ENCODE measurements around the gene HDGF. TPM values are rescaled to one million over a fixed set of nuclear protein-coding genes. Genes with fewer than 3 reads are reported as not detected.

HDGF gene
- total and polyA plus RNA-seq, 9 of the 15 experiments (the other 6 are each of a cell fraction or from before 2014, with no cell fraction given) = 38.8 to 601 (median 400) TPM

DNA sequence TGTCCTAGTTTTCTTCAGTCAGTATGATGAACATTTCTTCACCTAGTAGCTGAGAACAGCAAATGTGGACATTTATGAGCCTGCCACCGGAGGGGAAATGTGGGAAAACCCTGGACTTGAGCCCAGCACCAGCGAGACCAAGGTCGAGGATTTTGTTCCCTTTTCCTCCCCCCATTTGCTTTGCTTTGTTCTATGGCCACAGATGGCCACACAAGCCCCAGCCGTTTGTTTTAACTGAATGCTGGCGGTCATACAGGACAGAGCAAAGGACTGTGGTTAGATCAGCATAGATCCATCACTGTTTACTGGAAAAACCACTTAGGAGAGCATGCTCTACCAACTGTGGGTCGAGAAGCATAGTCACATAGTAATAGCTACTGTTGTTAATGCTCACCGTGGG is 44.3 kb upstream of the HDGF start:
- CTCF ChIA-PET (ENCODE audit: low intra/inter-chr PET ratio) = no interaction called here
- Histone ChIP-seq H2AFZ (ENCODE audit: low read depth, low read length) (no peak overlapping the region), H3K4me1 (replicated peaks in 1 of 2; ENCODE audit: control insufficient read depth in 2 of 2, insufficient read depth in 2 of 2, low read length in 2 of 2) (no peaks in the 10 kb centered on the region), H3K9me3 (replicated peaks; ENCODE audit: control insufficient read depth, insufficient read depth, low read depth, low read length) (no peaks in the 10 kb centered on the region), H3K9me1 (ENCODE audit: control insufficient read depth, insufficient read depth, low read length) (no peaks in the 10 kb centered on the region), H3K27me3 (ENCODE audit: control insufficient read depth in 2 of 2, insufficient read depth in 2 of 2, low read length in 2 of 2) (no peaks in the 10 kb centered on the region), H3K27ac (ENCODE audit: extremely low read depth, low read depth, low read length) (no peak overlapping the region), H3K4me2 (ENCODE audit: insufficient read depth, low read length) (no peak overlapping the region), H3K9ac (ENCODE audit: insufficient read depth in 1 of 2, low read depth in 2 of 2, low read length in 2 of 2) (no peak overlapping the region), H3K79me2 (ENCODE audit: control insufficient read depth, insufficient read depth, low read length) (no peaks in the 10 kb centered on the region), H4K20me1 (replicated peaks; ENCODE audit: control insufficient read depth, insufficient read depth, low read length) (peaks cover 14% of the 10 kb centered on the region; the same call in 1 of the 2 replicates), H3K36me3 (ENCODE audit: control insufficient read depth, insufficient read depth, low read length) (peaks cover 99% of the 10 kb centered on the region), H3K4me3 (no peak overlapping the region)
- intact Hi-C loops (cut with micrococcal nuclease) = loop anchor here (5.0 kb wide), 1 partner anchor 37 kb away; no protein-coding TSS in a partner anchor
- BruUV-seq (replicated peaks) = no TSS peak
- POLR2A ChIA-PET = interaction anchor here (0.6 to 2.7 kb wide), 6 partner anchors 9 to 107 kb away, joined by 3 to 8 read pairs (median 3); no protein-coding TSS in a partner anchor
- FAIRE-seq (no peak), DNase-seq (ENCODE audit: extremely low read depth in 1 of 4, low spot score in 3 of 4) (no peak), ATAC-seq (no peak)
- in situ Hi-C loops (cut with MboI) = no loop called here
- 58% methylated on average over 7 of the region's 7 CpGs for WGBS (ENCODE audit: insufficient coverage, low coverage, missing lambda C conversion rate)
- no peak for TF ChIP-seq BRF1 (IDR thresholded peaks at IDR 0.05; ENCODE audit: borderline replicate concordance, extremely low read depth, insufficient read length)
- TF ChIP-seq FOXM1 (IDR thresholded peaks at IDR 0.05; ENCODE audit: low read depth) = no peak
- TF ChIP-seq FOXM1 (CRISPR knock-in tag; IDR thresholded peaks at IDR 0.05; ENCODE audit: low read depth) = no peak
- no peak for TF ChIP-seq BRCA1 (IDR thresholded peaks at IDR 0.05)
- no peak for TF ChIP-seq BRCA1 (CRISPR knock-in tag; IDR thresholded peaks at IDR 0.05)
- no peak for TF ChIP-seq BDP1 (IDR thresholded peaks at IDR 0.05; ENCODE audit: insufficient read depth, insufficient read length)
- no peak for TF ChIP-seq ARID4B (CRISPR knock-in tag; IDR thresholded peaks at IDR 0.05)
- no peak for TF ChIP-seq ZNF407 (IDR thresholded peaks at IDR 0.05; ENCODE audit: low read depth)
- no peak for TF ChIP-seq SAFB (IDR thresholded peaks at IDR 0.05; ENCODE audit: borderline replicate concordance, low read depth, low read length)
- TF ChIP-seq CBX3 (IDR thresholded peaks at IDR 0.05; ENCODE audit: borderline replicate concordance in 1 of 2, low read length in 2 of 2) = no peak
- no peak for TF ChIP-seq COPS2 (conservative IDR thresholded peaks at IDR 0.05)

All from K562 (cell line).